NCI-H146 treated with DMSO at 0.1 percent for 48 hours (cell line): ENCODE measurements around the gene POTEJ.
"Not testable (repeated sequence)": the region's sequence is repeated elsewhere in the genome, so short reads cannot be mapped to it uniquely, and the experiment has no call there.

ENCODE experiments used
- DNase-seq: peaks from one replicate; lab custom pipeline; 2025; ENCODE audit not compliant: unreplicated experiment; lab: John Stamatoyannopoulos, UW

POTEJ gene

DNA sequence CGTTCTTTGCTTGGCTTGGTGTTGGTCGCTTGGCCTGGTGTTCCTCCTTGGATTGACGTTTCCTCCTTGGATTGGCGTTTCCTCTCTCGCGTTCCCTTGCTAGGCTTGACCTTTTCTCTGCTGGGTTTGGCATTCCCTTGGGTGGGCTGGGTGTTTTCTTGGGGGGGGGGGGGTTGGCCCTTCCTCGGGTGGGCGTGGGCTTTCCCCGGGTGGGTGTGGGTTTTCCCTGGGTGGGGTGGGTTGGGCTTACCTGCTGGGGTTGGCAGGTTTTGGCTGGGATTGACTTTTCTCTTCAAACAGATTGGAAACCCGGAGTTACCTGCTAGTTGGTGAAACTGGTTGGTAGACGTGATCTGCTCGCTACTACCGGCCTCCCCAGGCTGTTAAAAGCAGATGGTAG is at the start of gene POTEJ:
Gene POTEJ (plus strand): TSS at position 301 of the 400 bp plus-strand sequence. CDS start 93 bp downstream, at position 394.
- DNase-seq = not testable (repeated sequence)

- DNase-seq = not testable (repeated sequence)
Observed at GRCh38 chr2:130566165-130566564, 45.1 kb upstream of the POTEJ start.

DNA sequence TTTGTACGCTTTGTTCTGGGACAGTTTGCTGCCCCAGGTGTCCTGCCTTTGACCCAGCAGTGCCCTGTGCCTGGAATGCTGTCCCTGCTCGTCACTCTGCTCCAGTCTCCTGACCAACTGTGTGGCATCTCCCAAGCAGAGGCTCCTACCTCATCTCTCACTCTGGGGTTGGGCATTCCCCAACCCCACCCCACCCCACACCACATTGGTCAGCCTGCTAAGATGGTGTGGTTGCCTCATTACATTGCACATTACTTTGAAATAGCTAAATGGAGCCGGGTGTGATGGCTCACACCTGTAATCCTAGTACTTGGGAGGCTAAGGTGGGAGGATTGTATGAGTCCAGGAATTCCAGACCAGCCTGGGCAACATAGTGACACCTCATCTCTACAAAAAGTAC is 39.3 kb upstream of the POTEJ start:
- DNase-seq = not testable (repeated sequence)

- DNase-seq = not testable (repeated sequence)
Observed at GRCh38 chr2:130574230-130574629, 37.0 kb upstream of the POTEJ start.

GRCh38 chr2:130576209-130576784 is 34.9 kb upstream of the POTEJ start:
- DNase-seq = not testable (repeated sequence)

GRCh38 chr2:130577559-130577958 is 33.7 kb upstream of the POTEJ start:
- DNase-seq = not testable (repeated sequence)

- not testable (repeated sequence) for DNase-seq
Observed at GRCh38 chr2:130579121-130579520, 32.1 kb upstream of the POTEJ start.

DNA sequence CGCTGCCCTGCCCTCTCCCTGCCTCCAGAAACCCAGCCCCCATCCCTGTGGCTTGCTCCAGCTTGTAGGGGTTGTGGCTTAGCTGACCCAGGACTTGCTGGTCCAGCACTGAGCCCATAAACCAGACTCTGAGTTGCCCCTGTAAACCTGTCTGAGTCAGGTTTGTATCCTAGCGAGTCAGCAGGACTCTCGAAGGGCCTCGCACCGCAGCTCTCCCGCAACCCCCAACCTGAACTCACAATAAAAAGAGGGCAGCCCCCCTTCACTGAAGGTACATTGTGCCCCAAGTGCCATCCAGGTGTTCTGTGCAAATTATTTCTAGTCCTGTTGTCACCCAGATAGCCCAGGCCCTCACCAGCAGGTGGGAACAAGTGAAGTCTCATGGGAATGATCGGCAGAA is 29.7 kb upstream of the POTEJ start:
- DNase-seq = not testable (repeated sequence)

DNA sequence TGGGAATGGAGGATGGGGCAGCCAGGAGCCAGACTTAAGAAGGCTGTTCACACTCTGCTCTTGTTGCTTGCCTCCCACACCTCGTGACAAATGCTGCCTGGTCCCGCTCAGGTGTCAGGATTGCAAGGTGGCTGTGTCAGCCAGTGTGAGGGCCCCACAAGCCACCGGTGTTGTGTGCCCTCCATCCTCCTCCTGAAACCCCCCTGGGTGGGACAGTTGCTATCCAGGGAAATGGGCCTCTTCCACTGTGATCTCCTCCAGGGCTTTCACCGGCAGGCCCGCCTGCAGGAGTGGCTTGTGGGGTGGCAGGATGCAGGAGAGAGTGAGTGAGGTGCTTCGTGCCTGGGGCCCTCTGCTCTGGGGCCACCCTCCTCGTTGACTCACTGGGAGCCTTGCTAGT is 28.3 kb upstream of the POTEJ start:
- DNase-seq = not testable (repeated sequence)

GRCh38 chr2:130583582-130583981 is 27.7 kb upstream of the POTEJ start:
- DNase-seq = not testable (repeated sequence)

GRCh38 chr2:130584726-130585125 is 26.5 kb upstream of the POTEJ start:
- DNase-seq = not testable (repeated sequence)

GRCh38 chr2:130588688-130589458 is 22.4 kb upstream of the POTEJ start:
- DNase-seq = not testable (repeated sequence)

- DNase-seq = not testable (repeated sequence)
Observed at GRCh38 chr2:130590170-130590841, 20.9 kb upstream of the POTEJ start.

DNA sequence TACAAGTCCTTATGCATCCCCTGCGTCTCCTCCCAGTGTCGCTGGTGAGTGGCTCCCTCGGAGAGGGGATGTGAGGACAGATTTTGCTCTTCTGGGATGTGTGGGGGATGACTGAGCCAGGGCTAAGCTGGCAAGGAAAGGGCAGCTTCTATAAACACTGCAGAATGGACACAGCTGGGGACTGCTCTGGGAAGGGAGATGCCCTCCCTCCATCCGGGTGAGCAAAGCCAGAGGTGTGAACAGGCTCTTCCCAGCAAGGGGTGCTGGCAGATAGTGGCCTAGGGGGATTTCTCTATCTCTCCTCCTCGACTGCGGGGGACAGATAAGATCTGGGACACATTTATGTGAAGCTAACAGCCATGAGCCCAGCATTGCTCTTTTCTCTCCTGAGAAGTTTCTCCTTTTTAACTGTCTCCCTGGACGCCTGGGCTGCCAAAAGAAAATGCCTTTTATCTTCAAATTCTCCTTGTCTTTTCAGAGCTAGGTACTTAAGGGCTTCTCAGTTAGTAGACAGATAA is 20.3 kb upstream of the POTEJ start:
- not testable (repeated sequence) for DNase-seq

- not testable (repeated sequence) for DNase-seq
Observed at GRCh38 chr2:130592791-130593414, 18.3 kb upstream of the POTEJ start.

DNA sequence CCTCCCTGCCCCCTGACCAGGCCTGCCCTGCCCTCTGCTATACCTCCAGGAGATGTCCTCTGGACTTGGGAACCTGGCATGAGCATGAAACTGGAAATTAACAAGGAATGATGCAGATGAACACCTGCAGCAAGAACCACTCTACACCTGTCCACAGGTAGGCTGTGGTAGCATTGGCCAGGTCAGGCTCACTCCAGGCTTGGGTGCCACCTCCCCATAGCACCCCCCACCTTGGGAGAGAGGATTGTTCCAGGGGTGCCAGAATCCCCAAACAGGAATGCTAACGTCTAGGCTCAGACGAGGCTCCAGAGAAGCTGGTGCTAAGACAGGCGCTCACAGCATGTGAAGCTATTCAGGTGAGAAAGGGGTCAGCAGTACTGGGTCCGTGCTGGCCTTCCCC is 17.2 kb upstream of the POTEJ start:
- DNase-seq = not testable (repeated sequence)

GRCh38 chr2:130596757-130597156 is 14.5 kb upstream of the POTEJ start:
- not testable (repeated sequence) for DNase-seq

DNA sequence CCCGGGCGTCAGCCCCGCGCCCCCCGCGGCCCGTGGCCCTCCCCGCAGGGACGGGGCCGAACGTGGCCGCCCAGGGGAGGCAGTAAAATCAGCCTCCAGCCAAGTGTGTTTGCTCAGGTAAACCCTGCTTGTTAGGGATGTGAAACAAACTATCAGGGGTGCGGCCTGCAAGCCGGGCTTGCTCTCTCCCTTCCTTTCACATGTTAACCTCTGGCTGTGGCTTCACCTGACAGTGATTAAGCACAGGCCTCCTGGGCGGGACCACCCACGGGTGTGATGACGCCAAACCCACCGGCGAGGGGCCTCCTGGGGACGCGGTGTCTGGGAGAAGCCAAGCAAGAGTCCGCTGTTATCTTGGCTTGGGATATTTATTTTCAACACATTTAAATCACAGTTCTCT is 13.2 kb upstream of the POTEJ start:
- not testable (repeated sequence) for DNase-seq

GRCh38 chr2:130598463-130598862 is 12.8 kb upstream of the POTEJ start:
- not testable (repeated sequence) for DNase-seq

DNA sequence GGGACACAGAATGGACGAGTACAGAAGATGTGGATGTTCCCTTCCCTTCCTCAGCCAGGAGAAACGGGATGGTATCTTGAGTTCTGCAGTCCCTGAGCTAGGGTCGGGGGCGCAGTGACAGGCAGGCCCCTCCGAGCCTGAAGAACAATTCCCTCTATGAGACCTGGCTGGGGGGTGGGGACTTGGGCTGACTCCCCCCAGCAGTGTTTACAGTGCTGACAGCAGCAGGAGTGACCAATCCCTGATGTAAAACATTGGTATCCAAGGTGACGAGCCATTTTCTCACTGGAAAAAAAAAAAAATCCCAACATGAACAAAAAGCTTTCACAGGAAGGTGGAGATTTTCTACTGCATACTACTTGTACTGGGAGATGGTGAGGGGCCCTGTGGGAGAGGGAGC is 11.8 kb upstream of the POTEJ start, which contains the start of gene CFC1:
Gene CFC1 (minus strand): TSS at position 183 of the 400 bp plus-strand sequence. CDS start 288 bp downstream, outside the sequence.
- not testable (repeated sequence) for DNase-seq

DNA sequence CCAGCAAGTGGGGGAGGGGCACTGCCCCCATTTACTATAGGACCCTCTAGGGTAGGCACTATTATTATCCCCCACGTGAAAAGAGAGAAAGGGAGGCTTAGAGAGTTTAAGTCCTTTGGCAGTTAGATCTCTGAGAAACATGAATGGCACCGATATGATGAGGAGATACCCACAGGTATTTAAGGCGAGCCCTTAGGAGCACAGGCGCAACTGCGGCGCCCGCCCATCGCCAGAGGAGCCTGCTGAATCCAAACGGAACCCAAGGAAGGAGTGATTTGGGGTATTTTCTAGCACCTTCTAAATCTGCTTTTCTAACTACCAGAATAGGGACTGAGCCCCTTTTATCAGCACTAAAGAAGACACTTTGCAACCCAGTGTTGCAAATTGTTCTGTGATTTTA is 11.3 kb upstream of the POTEJ start:
- DNase-seq = not testable (repeated sequence)
